Adrenal gland (tissue), 5 donors: ENCODE results near the gene TRPV4.

Experiments used
- POLR2A ChIP-seq, 2 donors: fragments of 450-650 bp; IDR thresholded peaks; one replicate each; pipeline ENCODE4 v1.6.1; 2017; ENCODE audit warnings: antibody characterized with exemption in 2 of 2, mild to moderate bottlenecking in 2 of 2, moderate library complexity in 1 of 2
- TF ChIP-seq, protein P1 (sequence below), 6 experiments: fragments of 450-650 bp in 4 of 6; fragments of 200-600 bp in 2 of 6; sonication (generic) in 1 of 6; IDR thresholded peaks; 1 replicate in 5 of 6; 2 replicates in 1 of 6; pipeline versions ENCODE4 v1.5.1 to v1.8.0; 2016 to 2021; ENCODE audit warnings: antibody characterized with exemption in 6 of 6, mild to moderate bottlenecking in 2 of 6, moderate library complexity in 1 of 6
- donor health status: DM: no; HTN: no; CAD: no.

DNA sequence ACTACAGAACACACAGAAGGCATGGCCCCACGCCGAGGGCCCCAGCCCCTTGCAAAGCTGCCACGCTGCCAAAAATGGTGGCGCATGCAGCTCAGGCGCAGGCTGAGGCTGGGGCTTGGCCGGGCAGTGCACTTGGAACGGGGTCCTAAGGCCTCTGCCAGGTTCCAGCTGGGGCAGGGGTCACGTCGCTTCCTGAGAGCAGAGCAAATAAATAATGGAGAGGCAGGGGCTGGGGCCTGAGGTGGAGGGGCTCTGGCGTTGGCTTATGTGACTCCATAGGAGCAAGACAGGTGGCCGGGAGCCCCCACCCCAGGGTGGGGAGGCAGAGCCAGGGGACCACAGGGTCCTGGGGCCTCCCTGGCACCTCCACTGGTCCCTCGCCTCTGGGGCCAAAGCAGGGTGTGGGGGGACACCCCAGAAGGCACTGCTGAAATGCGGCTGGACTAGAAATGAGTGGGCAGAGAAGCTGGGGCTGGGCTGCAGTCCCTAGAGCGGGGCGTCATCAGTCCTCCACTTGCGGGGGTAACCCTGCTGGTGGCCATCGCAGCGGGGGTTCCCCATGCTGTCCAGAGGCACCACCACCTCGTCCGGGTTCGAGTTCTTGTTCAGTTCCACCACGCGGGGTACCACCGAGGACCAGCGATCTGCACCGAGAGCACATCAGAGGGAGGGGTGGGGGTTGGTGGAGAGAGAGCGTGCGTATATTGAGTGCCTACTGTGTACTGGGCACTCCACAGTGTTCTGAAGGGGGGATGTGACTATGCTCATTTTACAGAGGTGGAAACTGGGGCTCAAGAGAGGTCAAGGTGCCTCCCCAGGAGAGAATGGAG is 49.8 kb downstream of the TRPV4 start:
- TF ChIP-seq, protein P1, sequence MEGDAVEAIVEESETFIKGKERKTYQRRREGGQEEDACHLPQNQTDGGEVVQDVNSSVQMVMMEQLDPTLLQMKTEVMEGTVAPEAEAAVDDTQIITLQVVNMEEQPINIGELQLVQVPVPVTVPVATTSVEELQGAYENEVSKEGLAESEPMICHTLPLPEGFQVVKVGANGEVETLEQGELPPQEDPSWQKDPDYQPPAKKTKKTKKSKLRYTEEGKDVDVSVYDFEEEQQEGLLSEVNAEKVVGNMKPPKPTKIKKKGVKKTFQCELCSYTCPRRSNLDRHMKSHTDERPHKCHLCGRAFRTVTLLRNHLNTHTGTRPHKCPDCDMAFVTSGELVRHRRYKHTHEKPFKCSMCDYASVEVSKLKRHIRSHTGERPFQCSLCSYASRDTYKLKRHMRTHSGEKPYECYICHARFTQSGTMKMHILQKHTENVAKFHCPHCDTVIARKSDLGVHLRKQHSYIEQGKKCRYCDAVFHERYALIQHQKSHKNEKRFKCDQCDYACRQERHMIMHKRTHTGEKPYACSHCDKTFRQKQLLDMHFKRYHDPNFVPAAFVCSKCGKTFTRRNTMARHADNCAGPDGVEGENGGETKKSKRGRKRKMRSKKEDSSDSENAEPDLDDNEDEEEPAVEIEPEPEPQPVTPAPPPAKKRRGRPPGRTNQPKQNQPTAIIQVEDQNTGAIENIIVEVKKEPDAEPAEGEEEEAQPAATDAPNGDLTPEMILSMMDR (IDR thresholded peaks at IDR 0.05), result no peak
- TF ChIP-seq POLR2A (IDR thresholded peaks at IDR 0.05), result no peak
